Liver (tissue), 3 donors: ENCODE results near the gene CSTA.

Experiments
- FOXA2 ChIP-seq: IDR thresholded peaks from 2 replicates; pipeline ENCODE4 v1.6.1; 2016; ENCODE audit warnings: antibody characterized with exemption
- GABPA ChIP-seq, 2 donors: IDR thresholded peaks in 1 of 2; conservative IDR thresholded peaks in 1 of 2; 2 replicates each; pipeline ENCODE4 v1.6.1; 2016; ENCODE audit warnings: antibody characterized with exemption in 2 of 2, mild to moderate bottlenecking in 1 of 2, moderate library complexity in 1 of 2
- JUND ChIP-seq, 2 donors: IDR thresholded peaks; 2 replicates each; pipeline ENCODE4 v1.6.1; 2016; ENCODE audit warnings: antibody characterized with exemption in 2 of 2
- RAD21 ChIP-seq, 2 donors: IDR thresholded peaks; 2 replicates each; pipeline ENCODE4 v1.6.1; 2016; ENCODE audit warnings: antibody characterized with exemption in 2 of 2, mild to moderate bottlenecking in 2 of 2
- RXRA ChIP-seq, 2 donors: IDR thresholded peaks; 2 replicates each; pipeline ENCODE4 v1.6.1; 2017 to 2018; ENCODE audit warnings: antibody characterized with exemption in 2 of 2, mild to moderate bottlenecking in 1 of 2
- SP1 ChIP-seq: IDR thresholded peaks from 2 replicates; pipeline ENCODE4 v1.6.1; 2018; ENCODE audit warnings: antibody characterized with exemption, mild to moderate bottlenecking
- TAF1 ChIP-seq: conservative IDR thresholded peaks from 2 replicates; pipeline ENCODE4 v1.6.1; 2016; ENCODE audit warnings: antibody characterized with exemption, mild to moderate bottlenecking
- YY1 ChIP-seq: IDR thresholded peaks from 2 replicates; pipeline ENCODE4 v1.6.1; 2016; ENCODE audit warnings: antibody characterized with exemption, mild to moderate bottlenecking
- TF ChIP-seq, protein P1 (sequence below): fragments of 150-350 bp; IDR thresholded peaks from 2 replicates; pipeline ENCODE4 v1.5.1; 2017; ENCODE audit warnings: improper control_type of control experiment, low read depth, low read length; ENCODE audit not compliant: missing input control
- TF ChIP-seq, protein P2 (sequence below): IDR thresholded peaks from 2 replicates; pipeline ENCODE4 v1.6.1; 2016; ENCODE audit warnings: antibody characterized with exemption
- TF ChIP-seq, protein P3 (sequence below): IDR thresholded peaks from 2 replicates; pipeline ENCODE4 v1.6.1; 2016; ENCODE audit warnings: antibody characterized with exemption, mild to moderate bottlenecking
- TF ChIP-seq, protein P4 (sequence below): IDR thresholded peaks from 2 replicates; pipeline ENCODE4 v1.6.1; 2016; ENCODE audit warnings: antibody characterized with exemption
- TF ChIP-seq, protein P5 (sequence below): IDR thresholded peaks from 2 replicates; pipeline ENCODE4 v1.6.1; 2016; ENCODE audit warnings: antibody characterized with exemption
- donor health status: healthy.
- donor health status: healthy.

DNA sequence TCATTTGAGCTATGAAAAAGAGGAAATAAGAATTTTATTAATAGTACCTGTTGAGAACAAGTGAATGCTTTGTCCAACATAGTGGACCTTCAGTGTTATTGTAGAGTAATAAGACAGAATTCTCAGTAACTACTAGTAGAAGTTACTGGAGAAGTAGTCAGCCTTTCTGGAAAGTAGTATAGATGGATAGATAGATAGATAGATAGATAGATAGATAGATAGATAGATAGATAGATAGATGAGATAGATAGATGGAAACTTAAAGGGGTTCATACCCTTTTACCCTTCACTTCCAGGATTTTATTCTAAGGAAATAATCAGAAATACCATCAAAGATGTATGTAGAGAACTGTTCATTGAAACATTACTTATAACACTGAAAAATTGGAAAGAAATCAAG, 64.1 kb downstream of the CSTA start:
- TF ChIP-seq, protein P1, sequence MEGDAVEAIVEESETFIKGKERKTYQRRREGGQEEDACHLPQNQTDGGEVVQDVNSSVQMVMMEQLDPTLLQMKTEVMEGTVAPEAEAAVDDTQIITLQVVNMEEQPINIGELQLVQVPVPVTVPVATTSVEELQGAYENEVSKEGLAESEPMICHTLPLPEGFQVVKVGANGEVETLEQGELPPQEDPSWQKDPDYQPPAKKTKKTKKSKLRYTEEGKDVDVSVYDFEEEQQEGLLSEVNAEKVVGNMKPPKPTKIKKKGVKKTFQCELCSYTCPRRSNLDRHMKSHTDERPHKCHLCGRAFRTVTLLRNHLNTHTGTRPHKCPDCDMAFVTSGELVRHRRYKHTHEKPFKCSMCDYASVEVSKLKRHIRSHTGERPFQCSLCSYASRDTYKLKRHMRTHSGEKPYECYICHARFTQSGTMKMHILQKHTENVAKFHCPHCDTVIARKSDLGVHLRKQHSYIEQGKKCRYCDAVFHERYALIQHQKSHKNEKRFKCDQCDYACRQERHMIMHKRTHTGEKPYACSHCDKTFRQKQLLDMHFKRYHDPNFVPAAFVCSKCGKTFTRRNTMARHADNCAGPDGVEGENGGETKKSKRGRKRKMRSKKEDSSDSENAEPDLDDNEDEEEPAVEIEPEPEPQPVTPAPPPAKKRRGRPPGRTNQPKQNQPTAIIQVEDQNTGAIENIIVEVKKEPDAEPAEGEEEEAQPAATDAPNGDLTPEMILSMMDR = no peak
- TF ChIP-seq TAF1 (no peak), RAD21 (IDR thresholded peaks at IDR 0.05) (no peak), RXRA (IDR thresholded peaks at IDR 0.05) (no peak), YY1 (no peak), SP1 (no peak), FOXA2 (no peak), JUND (IDR thresholded peaks at IDR 0.05) (no peak), GABPA (IDR thresholded peaks at IDR 0.05 in 1 of 2, conservative IDR thresholded peaks at IDR 0.05 in 1 of 2) (no peak)
- TF ChIP-seq, protein P2, sequence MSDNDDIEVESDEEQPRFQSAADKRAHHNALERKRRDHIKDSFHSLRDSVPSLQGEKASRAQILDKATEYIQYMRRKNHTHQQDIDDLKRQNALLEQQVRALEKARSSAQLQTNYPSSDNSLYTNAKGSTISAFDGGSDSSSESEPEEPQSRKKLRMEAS = no peak
- TF ChIP-seq, protein P3, sequence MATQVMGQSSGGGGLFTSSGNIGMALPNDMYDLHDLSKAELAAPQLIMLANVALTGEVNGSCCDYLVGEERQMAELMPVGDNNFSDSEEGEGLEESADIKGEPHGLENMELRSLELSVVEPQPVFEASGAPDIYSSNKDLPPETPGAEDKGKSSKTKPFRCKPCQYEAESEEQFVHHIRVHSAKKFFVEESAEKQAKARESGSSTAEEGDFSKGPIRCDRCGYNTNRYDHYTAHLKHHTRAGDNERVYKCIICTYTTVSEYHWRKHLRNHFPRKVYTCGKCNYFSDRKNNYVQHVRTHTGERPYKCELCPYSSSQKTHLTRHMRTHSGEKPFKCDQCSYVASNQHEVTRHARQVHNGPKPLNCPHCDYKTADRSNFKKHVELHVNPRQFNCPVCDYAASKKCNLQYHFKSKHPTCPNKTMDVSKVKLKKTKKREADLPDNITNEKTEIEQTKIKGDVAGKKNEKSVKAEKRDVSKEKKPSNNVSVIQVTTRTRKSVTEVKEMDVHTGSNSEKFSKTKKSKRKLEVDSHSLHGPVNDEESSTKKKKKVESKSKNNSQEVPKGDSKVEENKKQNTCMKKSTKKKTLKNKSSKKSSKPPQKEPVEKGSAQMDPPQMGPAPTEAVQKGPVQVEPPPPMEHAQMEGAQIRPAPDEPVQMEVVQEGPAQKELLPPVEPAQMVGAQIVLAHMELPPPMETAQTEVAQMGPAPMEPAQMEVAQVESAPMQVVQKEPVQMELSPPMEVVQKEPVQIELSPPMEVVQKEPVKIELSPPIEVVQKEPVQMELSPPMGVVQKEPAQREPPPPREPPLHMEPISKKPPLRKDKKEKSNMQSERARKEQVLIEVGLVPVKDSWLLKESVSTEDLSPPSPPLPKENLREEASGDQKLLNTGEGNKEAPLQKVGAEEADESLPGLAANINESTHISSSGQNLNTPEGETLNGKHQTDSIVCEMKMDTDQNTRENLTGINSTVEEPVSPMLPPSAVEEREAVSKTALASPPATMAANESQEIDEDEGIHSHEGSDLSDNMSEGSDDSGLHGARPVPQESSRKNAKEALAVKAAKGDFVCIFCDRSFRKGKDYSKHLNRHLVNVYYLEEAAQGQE = no peak
- TF ChIP-seq, protein P4, sequence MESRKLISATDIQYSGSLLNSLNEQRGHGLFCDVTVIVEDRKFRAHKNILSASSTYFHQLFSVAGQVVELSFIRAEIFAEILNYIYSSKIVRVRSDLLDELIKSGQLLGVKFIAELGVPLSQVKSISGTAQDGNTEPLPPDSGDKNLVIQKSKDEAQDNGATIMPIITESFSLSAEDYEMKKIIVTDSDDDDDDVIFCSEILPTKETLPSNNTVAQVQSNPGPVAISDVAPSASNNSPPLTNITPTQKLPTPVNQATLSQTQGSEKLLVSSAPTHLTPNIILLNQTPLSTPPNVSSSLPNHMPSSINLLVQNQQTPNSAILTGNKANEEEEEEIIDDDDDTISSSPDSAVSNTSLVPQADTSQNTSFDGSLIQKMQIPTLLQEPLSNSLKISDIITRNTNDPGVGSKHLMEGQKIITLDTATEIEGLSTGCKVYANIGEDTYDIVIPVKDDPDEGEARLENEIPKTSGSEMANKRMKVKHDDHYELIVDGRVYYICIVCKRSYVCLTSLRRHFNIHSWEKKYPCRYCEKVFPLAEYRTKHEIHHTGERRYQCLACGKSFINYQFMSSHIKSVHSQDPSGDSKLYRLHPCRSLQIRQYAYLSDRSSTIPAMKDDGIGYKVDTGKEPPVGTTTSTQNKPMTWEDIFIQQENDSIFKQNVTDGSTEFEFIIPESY = no peak
- TF ChIP-seq, protein P5, sequence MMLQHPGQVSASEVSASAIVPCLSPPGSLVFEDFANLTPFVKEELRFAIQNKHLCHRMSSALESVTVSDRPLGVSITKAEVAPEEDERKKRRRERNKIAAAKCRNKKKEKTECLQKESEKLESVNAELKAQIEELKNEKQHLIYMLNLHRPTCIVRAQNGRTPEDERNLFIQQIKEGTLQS = no peak
